KG1 (cell line): ENCODE data around the gene MTRR.

Source experiments
- DNase-seq: peaks from one replicate; lab custom pipeline; 2025; lab: John Stamatoyannopoulos, UW

The MTRR gene

GRCh38 chr5:7857361-7857760 is 11.6 kb upstream of the MTRR start:
- DNase-seq: no peak

DNA sequence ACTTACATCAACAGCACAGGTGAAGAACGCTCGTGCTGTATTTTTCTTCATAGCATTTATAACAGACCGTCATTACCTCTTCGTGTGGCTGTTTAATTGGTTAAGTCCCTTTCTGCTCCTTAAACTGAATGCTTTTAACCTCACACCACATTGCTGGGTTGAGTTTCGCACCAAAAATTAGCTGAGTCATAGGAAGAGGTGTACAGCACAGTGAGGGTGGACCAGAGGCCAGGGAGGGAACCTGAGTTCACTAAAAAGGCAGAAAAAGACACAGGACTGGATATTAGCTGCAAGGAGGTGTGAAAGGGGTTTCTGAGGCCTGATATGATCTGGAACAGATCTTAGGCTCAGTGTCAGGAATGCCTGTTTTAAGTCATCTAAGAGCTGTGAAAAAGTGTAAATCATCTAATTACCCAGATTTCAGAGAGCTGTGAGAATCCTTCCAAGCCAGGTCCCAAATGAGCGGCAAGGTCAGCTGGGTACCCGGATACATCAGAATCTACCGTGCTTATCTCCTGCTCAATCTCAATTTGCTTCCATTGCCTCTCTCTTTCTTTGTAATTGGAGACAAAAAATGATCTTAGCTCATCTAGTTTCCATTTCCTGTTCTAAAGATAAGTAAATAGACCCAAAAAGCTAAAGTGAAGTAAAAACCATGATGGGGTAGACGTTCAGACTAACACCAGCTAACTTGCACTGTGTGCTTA is 10.9 kb upstream of the MTRR start:
- DNase-seq: no peak

DNA sequence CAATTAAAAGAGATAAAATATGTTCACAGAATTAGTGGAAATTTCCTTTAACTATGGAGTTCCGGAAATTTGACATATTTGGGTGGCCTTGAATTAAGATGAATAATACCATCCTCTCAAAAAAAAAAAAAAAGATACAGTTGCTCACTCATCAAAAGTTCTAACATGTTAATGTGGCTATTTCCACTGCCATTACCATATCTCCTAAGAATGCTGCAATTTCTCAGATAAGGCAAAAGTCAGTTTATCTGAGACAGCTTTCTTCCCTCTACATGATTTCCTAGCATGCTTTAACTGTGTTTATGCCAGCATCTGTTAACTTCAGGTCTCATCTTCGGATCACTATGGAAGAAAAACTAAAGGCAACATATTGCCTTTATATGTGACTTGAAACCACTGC is 2.8 kb upstream of the MTRR start:
- DNase-seq: no peak

- DNase-seq: no peak
Observed at GRCh38 chr5:7867260-7867659, 1.7 kb upstream of the MTRR start.

GRCh38 chr5:7868427-7868772 is 548 bp upstream of the MTRR start:
- DNase-seq: peak; percentile 40

- DNase-seq: no peak
Observed at GRCh38 chr5:7869474-7870136, 657 bp downstream of the MTRR start.

- no peak for DNase-seq
Observed at GRCh38 chr5:7871653-7872052, 2.7 kb downstream of the MTRR start.

GRCh38 chr5:7872517-7873130 is 3.7 kb downstream of the MTRR start:
- DNase-seq: no peak

- DNase-seq: no peak
Observed at GRCh38 chr5:7873216-7873615, 4.3 kb downstream of the MTRR start.

- no peak for DNase-seq
Observed at GRCh38 chr5:7874639-7875038, 5.7 kb downstream of the MTRR start.

GRCh38 chr5:7875151-7875550 is 6.2 kb downstream of the MTRR start:
- DNase-seq: no peak

DNA sequence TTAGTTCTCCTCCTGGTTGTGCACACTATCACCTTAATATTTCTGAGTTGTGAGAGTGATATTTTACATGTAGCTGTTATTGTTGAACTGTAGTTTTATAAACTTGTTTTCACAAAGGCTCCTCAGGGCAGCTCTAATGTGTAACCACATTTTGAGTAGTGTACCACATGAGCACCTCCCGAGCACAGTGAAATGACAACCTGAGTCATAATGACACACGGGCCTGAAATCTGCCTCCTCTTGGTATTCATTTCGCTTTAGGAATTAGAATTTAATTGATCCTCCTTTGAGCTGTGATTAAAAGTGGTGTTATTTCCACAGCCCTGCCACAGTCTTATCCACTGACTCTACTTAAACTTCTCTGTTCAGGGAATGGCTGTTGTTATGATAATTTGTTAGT is 7.9 kb downstream of the MTRR start:
- no peak for DNase-seq

- DNase-seq: no peak
Observed at GRCh38 chr5:7877851-7878250, 8.9 kb downstream of the MTRR start.

DNA sequence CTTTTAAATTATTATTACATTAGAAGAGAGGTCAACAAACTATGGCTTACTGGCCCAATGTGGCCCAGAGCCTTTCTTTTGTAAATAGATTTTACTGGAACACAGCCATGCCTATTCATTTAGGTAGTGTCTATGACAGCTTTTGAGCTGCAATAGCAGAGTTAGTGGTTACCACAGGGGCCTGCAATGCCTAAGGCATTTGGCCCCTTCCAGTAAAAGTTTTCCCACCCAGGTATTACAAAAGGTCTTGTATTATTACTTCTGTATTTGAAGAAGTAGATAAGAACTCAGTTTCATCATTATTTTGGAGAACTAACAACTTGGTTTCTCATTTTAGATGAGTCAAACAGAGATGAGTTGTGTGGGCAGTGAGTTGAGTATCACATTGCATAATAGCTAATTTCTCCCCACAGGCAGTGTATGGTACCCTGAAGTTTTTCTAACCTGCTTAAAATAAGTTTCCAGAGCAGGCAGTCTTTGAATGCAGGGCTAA is 9.5 kb downstream of the MTRR start:
- DNase-seq: no peak

DNA sequence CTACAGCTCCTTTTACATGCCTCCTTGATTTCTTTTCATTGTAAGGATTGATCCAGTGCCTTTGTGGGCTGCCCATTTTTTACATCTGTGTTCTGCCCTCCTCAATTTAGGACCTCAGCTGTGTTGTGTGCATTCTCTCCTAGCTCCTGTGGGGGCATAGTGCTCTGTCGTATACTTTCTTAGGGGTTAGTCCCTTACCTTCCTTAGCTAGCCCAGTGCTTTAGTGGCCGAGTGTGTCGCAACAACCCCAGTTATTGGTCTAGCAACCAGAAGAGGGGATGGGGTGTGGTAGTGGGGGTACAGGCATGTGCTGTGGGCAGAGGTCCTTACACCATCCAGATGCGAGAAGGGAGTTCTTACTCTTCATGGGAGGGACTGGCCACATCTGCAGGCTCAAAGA is 12.1 kb downstream of the MTRR start:
- DNase-seq: no peak

GRCh38 chr5:7881816-7882215 is 12.9 kb downstream of the MTRR start:
- no peak for DNase-seq

DNA sequence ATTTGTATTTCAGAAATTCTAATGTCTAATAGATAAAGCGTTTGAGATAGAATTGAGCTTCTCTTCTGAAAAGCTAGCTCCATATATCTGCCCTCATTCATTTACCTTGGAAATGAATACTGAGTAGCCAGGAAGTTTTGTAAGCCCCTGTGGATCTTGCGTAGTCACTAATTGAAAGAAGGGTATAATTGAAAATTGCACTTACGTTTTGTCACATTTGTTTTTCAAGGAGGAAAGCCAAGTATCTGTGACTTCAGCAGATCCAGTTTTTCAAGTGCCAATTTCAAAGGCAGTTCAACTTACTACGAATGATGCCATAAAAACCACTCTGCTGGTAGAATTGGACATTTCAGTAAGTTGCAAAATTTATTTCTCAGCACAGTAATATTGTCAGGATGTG is 14.0 kb downstream of the MTRR start:
- no peak for DNase-seq

DNA sequence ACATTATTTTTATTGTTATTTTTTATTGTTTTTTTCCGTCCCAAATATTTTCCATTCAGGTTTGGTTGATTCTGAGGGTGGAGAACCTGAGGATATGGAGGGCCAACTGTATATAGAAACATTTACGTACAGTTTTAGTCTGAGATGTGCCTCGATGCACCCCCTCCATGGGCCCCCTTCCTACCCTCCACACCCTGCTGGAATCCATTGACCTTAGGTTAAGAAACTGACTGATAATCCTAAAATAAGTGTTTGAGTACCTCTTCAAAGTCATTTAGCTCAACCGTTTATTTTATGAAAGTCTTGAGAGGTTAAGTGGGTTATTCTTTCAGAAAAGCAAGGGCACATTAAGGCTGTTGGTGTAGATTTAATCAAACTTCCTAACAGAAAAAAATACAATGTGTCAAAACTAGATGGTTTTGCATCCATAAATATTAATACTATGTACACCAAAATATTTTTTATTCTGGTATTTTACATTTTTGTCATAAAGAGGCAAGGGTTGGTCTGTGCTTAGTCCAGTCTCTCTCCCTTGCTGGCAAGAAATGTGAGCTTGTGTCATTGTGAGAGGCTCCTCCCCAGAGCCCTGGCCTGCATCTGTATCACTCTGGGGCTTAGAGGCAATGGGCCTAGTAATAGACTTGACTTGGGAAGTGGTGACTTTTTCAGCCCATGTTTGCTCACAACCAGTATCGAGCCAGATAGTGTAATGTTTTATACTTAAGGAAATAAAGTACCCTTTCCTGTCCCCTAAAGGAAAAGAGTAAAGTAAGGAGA is 15.7 kb downstream of the MTRR start:
- DNase-seq: no peak

GRCh38 chr5:7886849-7887475 is 18.0 kb downstream of the MTRR start:
- DNase-seq: no peak

DNA sequence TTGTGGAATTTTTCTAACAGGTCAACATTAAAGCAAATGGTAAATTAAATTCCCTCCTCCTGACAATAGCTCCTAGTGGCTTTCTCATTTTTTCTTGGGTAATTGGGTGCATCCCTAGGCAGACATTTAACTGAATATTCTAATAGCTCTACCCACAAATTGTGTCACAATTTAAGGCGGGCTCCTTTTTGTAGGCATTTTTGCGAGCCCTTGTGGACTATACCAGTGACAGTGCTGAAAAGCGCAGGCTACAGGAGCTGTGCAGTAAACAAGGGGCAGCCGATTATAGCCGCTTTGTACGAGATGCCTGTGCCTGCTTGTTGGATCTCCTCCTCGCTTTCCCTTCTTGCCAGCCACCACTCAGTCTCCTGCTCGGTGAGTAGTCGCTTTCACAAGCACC is 20.0 kb downstream of the MTRR start:
- no peak for DNase-seq

- DNase-seq: no peak
Observed at GRCh38 chr5:7894439-7894838, 25.5 kb downstream of the MTRR start.

DNA sequence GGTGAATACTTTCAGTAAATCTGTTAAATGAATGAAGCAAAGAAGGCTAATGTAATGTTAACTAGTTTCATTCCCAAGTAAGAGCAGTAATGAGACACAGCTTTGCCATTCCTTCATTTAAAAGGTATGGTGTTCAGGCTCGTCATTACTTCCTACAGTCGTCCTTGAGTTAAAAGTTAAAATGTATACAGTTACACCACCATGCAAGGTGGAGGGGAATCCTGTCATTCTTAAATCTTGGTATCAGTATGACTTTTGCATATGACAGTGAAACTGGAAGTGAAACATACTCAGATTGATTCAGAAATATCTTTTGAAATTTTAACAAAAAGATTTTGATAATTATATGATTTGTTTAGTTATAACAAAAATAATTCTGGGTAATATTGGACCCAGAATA is 25.9 kb downstream of the MTRR start:
- no peak for DNase-seq
